ENCODE results near the gene PROB1.
"Not testable (repeated sequence)": the region's sequence is repeated elsewhere in the genome, so short reads cannot be mapped to it uniquely, and the experiment has no call there.

Gene PROB1

DNA sequence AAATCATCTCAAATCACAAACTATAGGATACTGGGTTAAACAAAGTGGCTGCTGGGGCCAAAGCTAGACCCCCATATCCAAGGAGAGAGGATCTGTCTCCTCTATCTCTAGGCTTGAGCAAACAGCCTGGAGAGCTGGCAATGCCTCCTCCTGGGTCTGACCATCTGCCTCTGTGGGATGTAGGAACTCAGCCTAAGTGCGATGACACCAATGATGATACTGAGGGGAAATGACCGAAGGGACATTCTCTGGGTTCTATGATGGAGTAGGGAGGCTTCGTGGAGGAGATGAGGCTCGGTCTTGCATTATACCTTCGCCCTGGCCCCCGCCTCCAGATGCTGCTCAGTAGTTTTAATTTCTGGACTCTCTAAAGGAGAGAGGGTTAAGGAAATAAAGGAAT lies 18.2 kb upstream of the PROB1 start:
- DNase-seq (ENCODE audit: low spot score), result no peak

DNA sequence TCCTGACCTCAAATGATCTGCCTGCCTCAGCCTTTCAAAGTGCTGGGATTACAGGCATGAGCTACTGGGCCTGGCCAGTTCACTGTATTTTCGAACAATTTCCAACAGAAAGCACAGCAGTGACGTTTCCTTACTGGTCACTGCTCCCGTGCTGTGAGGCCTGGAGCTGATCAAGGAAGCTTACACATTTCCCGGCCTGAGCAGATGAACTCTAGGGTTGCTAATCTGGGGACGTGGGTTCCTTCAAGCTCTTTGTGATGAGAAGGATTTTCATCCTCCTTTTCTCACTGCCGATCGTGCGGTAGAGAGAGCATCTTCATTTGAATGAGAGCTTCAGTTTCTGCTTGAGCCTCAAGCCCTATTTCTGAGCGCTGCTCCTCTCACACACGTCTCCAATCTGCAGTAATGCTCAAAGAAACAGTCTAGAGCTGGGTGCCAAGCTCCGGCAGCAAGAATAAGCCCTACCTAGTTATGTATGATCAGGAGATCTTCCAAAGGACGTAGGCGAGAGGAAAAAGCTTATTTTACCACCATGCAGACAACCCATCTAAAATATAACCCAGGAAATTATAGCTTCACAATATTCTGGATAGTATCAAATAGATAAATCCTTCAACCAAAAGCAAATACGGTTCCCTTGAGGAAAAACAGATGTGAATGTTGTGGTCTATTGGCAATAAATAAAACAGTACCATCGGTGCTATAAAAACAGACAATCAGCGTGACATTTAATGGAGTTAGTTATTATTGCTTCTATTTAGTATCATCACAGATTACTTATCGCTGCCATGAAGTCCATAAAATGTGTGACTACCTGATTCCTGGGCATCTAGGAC lies 16.3 kb upstream of the PROB1 start:
- no peak for DNase-seq (ENCODE audit: low spot score)

DNA sequence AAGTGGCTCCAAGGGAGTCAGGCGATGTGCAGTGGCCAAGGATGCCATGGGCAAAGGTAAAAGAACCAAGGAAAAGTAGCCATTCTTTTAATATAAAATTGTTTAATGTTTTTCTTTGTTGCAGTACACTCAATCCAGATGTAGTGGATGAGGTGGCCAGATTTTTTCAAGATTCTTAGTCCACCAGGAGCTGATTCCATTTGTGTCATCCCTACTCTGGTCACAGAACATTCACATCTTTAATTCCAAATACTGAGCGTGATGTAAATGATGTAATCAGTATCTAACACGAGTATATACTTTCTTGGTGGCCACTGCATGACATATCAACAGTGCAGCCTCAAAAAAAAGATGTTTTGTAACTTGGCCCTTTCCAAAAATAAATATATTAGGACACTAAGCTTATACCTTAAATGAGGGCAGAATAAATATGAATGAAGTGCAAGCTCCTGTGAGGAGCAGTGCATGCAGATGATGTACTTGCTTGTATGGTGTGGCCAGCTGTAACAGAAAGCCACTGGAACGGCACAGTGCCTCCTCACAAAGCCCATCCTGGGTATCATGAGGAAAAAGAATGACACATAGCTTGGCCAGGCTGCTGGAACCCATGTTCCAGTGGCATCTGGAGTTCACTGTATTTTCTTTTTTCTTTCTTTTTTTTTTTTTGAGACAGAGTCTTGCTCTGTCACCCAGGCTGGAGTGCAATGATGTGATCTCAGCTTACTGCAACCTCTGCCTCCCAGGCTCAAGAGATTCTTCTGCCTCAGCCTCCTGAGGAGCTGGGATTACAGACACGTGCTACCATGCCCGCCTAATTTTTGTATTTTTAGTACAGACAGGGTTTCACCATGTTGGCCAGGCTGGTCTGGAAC lies 15.5 kb upstream of the PROB1 start:
- no peak for DNase-seq (ENCODE audit: low spot score)

DNA sequence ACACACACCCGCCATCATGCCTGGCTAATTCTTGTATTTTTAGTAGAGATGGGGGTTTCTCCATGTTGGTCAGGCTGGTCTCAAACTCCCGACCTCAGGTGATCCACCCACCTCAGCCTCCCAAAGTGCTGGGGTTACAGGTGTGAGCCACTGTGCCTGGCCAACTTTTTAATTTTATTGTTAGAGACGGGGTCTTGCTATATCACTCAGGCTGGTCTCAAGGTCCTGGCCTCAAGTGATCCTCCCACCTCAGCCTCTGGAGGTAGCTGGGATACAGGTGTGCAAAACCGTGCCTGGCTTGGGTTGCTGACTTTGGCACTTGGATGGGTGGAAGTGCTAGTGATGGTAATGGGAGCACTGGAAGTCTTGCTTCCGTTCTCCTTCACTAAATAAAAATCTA lies 14.2 kb upstream of the PROB1 start:
- not testable (repeated sequence) for DNase-seq (ENCODE audit: low spot score)

DNA sequence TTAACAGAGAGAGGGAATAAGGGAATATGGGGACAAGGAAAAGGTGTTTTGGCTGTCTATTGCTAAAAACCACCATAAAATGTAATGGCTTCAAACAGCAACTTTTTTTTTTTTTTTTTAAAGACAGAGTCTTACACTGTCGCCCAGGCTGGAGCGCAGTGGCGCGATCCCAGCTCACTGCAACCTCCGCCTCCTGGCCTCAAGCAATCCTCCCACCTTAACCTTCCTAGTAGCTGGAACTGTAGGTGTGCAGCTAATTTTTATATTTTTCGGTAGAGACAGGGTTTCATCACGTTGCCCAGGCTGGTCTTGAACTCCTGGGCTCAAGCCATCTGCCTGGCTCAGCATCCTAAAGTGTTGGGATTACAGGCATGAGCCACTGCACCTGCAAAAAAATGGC lies 13.3 kb upstream of the PROB1 start:
- no peak for DNase-seq (ENCODE audit: low spot score)

DNA sequence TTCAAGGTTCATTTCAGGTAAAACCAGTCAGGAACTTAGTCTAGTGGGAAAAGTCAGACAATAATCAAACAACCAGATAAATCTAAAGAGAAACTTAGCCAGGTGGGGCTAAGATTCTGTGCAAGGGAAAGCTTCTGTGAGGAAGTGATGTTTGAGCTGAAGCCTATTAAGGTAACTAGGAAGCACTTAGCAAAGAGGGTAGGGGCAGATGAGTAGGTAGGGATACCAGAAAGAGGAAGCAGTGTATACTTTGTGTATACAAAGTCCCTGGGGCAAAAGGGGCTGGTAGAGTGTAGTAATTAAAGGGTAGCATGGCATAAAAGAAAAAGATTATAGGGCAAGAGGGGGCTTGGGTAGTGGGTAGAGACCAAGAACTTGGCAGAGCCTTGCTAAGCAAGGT lies 12.6 kb upstream of the PROB1 start:
- DNase-seq (ENCODE audit: low spot score), result no peak

DNA sequence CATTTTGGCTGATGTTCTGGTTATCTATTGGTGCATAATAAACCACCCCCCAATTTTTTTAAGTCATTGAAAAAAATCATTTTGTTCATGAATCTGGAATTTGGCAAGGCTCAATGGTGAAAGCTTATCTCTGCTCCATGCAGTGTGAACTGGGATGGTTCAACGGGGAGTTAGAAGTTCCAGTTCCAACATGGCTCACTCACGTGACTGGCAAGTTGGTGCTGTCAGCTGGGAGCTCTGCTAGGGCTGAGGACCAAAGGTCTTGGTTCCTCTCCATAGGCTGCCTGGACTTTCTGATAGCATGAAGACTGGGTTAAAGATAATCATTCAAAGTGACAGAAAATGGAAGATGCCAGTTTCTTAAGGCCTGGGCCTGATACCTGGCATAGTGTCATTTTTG lies 12.1 kb upstream of the PROB1 start:
- DNase-seq (ENCODE audit: low spot score), result no peak

DNA sequence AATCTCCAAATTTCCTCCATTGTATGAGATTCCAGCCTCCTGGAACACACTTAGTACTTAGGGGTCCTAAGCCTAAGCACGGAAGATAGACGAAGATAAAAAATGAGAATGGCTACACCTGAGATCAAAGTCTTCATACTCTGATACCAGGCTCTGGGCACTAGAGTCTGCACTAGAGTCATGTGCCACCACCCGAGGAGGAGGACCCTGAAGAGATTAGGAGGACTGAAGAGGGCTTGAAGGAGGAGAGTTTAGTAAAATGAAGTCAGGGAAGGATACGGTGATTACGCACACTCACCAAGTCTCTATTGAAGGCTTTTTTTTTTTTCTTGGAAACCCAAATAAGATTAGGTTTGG lies 9.6 kb upstream of the PROB1 start:
- DNase-seq (ENCODE audit: low spot score), result no peak

DNA sequence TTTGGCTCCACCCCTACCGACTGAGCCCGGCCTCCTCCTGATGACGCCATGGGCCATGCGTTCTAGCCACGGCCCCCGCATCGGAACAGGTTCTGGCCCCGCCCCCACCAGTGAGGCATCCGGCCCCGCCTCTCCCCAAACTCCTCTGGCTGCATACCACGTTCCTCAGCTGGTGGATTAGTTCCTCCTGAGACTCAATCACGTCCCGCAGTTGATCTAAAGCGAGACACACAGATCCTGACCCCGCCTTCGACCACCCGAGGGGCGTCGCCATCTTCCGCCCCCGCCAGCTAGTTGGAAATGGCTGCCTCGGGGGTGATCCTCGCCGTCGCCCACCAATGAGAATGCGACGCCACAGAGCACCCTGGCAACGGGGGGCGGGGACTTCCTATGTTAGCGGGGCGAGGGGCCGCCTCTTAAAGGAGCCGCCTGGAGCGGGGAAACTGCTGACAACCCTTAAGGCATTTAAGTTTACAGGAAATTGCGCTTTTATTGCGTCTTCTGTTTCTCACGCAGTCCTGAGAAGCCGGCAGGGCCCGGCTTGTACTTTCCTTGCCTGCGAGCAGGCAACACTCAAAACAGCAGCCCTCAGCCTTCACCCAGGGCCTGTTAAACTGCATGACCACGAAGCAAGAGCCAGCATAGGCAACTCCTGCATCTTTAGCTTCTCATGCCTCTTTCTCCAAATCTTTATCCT lies 9.0 kb upstream of the PROB1 start, which contains the start of gene SPATA24:
TSS of gene SPATA24 (minus strand) at position 303 of the 697 bp plus-strand sequence. CDS start at position 274, 29 bp downstream.
- DNase-seq (ENCODE audit: low spot score), result peak; percentile 99

DNA sequence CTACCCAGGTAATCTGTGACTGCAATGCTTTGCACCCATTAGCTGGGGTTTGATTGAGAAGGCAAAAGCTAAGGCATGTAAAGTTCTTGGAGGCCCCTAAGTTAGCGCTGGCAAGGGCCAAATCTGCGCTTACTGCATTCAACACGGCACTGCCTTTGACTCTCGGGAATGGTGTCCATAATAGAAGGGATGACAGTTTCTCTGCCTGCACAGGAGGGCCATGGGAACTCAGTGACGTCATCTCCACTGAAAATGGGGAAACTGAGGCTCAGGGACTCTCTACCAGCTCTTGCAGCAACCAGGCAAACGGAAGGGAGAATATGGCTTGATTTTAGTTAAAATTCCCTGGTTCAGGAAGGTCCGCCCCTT lies 8.5 kb upstream of the PROB1 start:
- no peak for DNase-seq (ENCODE audit: low spot score)

DNA sequence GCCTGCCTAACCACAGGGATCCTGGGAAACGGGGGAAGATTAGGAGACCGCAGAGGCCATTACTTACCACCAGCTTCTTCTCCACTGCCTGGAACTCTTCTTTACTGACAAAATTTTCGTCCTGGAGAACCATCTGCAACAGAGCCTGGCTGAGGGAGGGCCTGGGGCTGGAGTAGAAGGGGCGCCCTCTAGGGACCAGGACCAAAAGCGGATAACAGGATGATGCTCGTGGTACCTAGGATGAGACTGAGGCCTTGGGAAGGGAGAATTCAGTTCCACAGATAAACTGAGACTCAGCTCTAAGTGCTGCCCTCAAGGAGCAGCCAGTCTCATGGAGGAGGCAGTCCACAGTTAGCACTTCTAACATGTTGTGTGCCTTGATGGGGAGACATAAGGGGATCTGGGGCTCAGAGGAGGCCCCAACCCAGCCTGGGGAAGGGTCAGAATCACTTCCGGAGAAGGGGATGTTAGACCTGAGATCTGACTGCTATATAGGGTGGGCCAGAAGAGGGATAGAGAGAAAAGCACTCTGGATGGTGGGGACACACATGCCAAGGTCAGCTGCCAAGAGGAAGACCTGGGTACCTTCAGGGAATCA lies 7.8 kb upstream of the PROB1 start:
- no peak for DNase-seq (ENCODE audit: low spot score)

DNA sequence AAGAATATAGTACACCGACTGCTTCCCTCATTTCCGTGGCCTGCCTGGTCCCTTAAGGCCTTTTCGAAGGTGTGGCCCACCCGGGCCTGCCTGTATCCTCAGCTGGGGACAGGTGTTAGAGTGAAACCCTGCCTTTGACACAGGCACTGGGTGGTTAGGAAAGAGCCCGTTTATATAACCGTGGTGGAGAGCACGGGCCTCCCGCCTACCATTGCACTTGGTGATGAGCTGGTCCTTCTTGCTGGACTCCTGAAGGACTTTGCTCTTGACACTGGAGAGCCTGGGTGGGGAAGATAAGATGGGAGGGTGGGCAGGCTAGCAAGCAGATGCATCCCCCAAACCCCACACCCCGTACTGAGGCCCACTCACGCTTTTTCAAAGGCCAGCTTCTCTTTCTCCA lies 6.6 kb upstream of the PROB1 start:
- DNase-seq (ENCODE audit: low spot score), result no peak

DNA sequence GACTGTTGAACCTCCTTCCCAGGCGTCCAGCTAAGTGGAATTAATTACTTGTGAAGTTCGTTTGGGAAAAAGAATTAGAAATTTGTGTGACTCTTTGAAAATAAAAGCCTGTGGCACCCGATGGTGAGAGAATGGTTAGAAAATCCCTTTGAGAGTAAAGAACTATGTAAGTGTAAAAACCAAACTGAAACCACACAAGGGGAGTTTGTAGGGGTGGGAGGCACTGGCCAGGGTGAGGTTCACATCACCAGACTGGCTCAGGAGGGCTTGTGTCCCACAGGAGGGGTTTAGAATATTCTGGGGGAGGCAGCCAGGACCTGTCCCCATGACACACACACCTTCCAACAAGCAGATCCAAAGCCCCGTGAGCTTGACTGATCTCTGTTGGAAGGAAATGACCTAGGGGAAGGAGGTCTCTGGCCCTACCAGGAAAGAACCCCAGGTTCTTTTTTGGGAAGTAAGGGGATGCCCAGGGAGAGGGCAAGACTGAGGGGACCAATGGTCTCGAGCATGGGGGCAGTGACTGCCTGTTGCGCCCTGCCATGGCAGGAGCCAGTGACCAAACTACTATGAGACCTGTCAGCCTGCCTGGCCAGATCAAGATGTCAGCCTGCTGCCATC lies 4.7 kb upstream of the PROB1 start:
- no peak for DNase-seq (ENCODE audit: low spot score)

DNA sequence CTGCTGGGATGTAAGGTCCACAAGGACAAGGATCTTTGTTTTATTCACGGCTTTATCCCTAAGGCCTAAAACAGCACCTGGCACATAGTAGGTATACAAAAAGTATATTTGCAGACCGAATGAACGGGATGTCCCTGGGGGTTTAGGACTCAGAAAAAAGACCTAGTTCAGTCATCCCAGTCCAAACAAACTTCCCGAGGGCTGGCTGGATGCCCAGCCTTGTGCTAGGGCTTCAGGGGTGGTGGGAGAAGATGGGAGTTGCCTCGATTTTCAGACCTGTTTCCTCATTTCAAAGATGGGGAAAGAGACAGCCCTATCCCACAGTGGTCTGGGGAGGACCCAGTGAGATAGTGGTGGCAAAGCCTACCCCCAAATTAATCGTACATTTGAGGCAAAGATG lies 3.0 kb upstream of the PROB1 start:
- no peak for DNase-seq (ENCODE audit: low spot score)

DNA sequence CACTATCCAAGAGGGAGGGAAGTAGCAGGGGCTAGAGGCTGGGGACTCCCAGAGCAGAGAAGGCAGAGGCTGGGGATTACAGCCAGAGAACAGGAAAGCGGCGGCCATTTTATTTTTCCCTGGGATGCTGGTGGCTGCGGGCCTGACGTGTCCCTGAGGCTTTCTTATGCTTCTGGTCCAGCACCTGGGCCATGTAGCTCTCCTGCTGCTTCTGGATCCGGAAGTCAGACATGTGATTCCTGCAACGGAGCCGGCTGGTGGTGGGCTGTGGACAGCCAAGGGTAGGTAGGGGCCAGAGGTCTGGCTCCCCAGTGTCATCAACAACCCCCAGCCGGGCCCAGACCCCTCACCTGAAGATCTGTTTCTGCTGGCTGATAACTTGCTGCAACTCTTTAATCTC lies 1.8 kb upstream of the PROB1 start:
- DNase-seq (ENCODE audit: low spot score), result no peak

DNA sequence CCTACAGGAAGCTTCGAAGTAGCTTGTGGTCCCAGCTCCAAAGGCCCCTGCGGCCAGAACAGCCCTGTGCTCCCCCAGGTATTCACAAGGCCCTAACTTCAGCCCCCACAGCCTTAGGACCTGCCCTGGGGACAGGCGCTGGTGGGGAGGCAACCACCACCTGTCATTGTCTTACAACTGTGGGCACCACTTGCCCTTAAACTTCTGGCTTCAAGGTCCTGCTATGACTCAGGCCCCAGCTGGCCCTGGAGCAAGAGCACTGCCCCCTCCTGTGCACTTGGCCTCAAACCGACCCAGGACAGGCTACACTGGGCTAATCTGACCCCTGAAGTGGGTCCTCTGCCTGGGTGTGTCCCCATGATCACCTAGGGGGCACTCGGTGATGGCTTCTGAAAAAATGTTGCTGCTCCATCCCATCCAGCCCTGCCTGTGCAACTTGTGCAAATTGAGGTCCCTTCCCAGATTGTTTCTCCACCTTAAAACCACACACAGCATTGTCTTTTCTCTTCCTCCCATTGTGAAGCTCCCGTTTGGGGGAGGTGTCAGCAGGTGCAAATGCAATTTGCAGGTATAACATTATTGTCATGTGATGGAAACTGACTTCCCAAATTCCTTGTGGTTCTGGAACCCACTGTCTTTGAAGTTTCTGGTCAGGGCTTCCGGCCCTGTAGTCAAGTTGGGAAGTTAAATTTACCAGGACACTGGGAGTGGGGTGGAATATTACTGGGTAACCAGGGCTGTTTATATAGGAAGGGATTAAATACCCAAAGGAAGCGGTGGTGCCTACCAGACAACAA lies 1.1 kb upstream of the PROB1 start:
- DNase-seq (ENCODE audit: low spot score), result no peak

DNA sequence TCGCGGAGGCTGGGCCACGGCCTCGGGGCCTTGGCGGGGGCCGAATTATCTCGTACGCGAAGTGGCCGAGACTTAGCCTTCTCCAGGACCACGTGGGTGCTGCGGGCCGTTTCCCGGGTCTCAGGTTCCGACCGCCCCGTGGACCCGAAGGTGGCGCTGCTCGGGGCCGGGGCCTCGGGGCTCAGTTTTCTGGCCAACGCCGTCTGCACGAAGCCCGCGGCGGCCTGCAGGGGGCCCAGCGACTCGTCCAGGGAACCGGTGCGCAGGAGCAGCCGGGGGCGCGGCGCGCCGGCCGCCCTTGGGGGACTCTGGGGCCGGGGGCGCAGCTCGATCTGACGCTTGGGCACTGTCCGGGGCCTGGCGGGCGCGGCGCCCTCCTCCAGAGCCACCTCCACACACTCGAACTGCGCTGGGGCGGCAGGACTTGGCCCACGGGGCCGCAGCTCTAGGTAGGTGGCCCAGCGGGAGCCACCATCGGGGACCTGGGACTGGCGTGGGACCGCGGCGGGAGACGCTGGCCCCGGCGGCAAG lies 716 bp downstream of the PROB1 start:
- no peak for DNase-seq (ENCODE audit: low spot score)

DNA sequence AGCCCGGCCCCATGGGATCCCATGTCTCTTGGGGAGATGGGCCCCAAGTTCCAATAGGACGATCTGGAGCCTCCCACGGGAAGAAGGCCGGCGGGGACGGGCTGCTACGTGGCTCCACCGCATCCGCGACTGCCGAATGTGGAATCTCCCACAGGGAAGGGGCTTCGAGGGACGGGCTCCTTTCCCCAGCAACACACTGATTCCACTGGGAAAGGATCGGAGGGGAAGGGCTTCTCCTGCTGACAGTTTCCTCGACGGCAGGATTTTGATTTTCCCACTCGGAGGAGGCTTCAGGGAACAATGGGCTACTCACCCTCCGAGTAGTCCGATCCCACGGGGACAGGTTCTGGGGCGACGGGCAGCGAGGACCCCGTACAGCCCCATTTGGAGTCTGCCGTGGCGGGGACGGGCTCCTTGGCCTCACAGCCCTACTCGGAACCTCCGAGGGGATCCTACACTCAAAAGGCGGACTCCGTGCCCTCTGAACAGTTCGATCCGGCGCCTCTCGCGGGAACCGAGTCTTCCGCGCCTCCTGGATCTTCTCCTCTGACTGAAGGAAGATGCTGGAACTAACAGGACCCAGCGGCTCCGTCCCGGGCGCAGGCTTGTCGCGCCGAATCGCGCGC lies 1.3 kb downstream of the PROB1 start:
- no peak for DNase-seq (ENCODE audit: low spot score)

DNA sequence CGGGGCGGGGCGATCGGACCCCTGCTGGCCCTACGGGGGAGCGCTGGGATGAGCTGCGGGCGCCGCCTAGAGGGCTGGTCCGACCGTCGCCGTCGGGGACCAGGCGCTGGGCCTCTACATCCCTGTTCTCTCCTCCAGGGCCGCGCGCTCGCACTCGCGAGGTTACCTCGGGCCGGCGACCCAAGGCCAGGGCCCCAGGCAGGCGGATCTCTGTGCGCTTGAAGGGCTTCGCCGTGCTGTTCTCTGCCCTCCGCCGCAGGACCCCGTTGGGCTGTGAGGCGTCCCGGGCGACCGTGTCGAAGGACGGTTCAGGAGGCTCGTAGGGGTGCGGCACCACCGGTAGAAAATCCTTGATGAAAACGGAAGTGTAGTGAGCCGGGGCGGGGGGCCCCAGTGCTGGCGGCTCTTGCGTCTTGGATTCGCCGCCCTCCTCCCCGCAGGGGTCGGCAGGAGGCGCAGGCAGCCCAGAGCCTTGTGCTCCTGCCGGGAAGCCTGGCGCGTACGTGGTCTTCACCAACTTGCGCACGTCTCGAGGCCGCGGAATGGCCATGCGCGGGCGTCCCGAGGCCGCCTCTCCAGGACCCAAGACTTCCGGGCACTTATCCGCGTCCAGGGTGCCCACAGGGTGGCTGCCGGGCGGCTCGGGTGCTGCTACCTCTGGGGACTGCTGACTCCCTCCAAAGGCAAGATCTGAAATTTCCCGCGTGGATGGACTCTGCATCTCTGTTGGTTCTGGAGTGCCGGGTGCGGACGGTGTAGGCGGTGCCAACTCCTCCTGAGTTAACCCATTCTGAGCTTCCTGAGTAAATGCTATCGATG lies 2.0 kb downstream of the PROB1 start:
- no peak for DNase-seq (ENCODE audit: low spot score)

DNA sequence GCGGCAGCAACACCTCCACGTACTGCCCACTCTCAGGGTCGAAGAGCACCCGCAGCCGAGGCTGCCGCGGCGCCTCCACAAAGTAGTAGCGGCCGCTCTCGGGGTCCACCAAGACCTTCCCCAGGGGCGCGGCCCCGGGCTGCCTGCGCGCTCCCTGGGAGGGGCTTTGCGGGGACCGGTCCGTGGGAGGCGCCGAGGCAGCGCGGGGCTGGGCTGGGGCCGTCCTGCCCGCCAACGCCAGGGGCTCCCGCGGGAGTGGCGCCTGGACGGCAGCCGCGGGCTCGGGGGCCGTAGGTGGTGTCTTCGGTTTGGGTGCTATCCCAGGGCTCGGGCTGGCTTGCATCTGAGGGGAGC lies 2.6 kb downstream of the PROB1 start:
- no peak for DNase-seq (ENCODE audit: low spot score)

Data from left forelimb (tissue), 1 donor.